T-helper 1 cell treated with Interleukin-12 subunit alpha and Interleukin-12 subunit beta and Interleukin-4 antibody, amounts not matched to agents 30 μg/mL and 1 μg/mL, for 36 hours (primary cell): ENCODE data around the gene NSDHL.

ENCODE experiments used
- H3K27ac Mint-ChIP-seq: one replicate; pipeline ENCODE4 v1.8.0; 2021; ENCODE audit warnings: mild to moderate bottlenecking, mixed read lengths
- H3K27me3 Mint-ChIP-seq: one replicate; pipeline ENCODE4 v1.8.0; 2021; ENCODE audit warnings: low read depth, mixed read lengths
- H3K36me3 Mint-ChIP-seq: one replicate; pipeline ENCODE4 v1.8.0; 2021; ENCODE audit warnings: low read depth, mixed read lengths
- H3K4me1 Mint-ChIP-seq: one replicate; pipeline ENCODE4 v1.8.0; 2021; ENCODE audit warnings: low read depth, mixed read lengths
- H3K4me3 Mint-ChIP-seq: one replicate; pipeline ENCODE4 v1.8.0; 2021; ENCODE audit warnings: mild to moderate bottlenecking, moderate library complexity, mixed read lengths
- H3K9me3 Mint-ChIP-seq: one replicate; pipeline ENCODE4 v1.8.0; 2021; ENCODE audit warnings: mixed read lengths

Gene NSDHL

GRCh38 chrX:152866386-152866785, 35.5 kb downstream of the NSDHL start:
- Mint-ChIP-seq H3K9me3 (no peaks in the 10 kb centered on the region), H3K4me1 (no peaks in the 10 kb centered on the region), H3K4me3 (no peak overlapping the region), H3K36me3 (peaks cover 8% of the 10 kb centered on the region), H3K27me3 (no peaks in the 10 kb centered on the region), H3K27ac (no peak overlapping the region)

- Mint-ChIP-seq H3K27me3 (no peaks in the 10 kb centered on the region), H3K9me3 (no peaks in the 10 kb centered on the region), H3K4me3 (no peak overlapping the region), H3K36me3 (peaks cover 13% of the 10 kb centered on the region), H3K27ac (no peak overlapping the region), H3K4me1 (peaks cover 7% of the 10 kb centered on the region)
These were observed 39.1 kb downstream of the NSDHL start for GRCh38 chrX:152869972-152870371.

GRCh38 chrX:152871260-152871659, 40.4 kb downstream of the NSDHL start:
- peaks cover 13% of the 10 kb centered on the region for H3K36me3 Mint-ChIP-seq
- H3K4me3 Mint-ChIP-seq, result no peak overlapping the region
- no peak overlapping the region for H3K27ac Mint-ChIP-seq
- H3K9me3 Mint-ChIP-seq, result no peaks in the 10 kb centered on the region
- H3K27me3 Mint-ChIP-seq, result no peaks in the 10 kb centered on the region
- peaks cover 7% of the 10 kb centered on the region for H3K4me1 Mint-ChIP-seq

GRCh38 chrX:152872522-152872921, 41.7 kb downstream of the NSDHL start:
- no peaks in the 10 kb centered on the region for H3K27me3 Mint-ChIP-seq
- H3K27ac Mint-ChIP-seq, result no peak overlapping the region
- peaks cover 12% of the 10 kb centered on the region for H3K36me3 Mint-ChIP-seq
- H3K9me3 Mint-ChIP-seq, result no peaks in the 10 kb centered on the region
- H3K4me1 Mint-ChIP-seq, result peaks cover 7% of the 10 kb centered on the region
- H3K4me3 Mint-ChIP-seq, result no peak overlapping the region

- peaks cover 12% of the 10 kb centered on the region for H3K36me3 Mint-ChIP-seq
- no peaks in the 10 kb centered on the region for H3K9me3 Mint-ChIP-seq
- no peaks in the 10 kb centered on the region for H3K27me3 Mint-ChIP-seq
- H3K27ac Mint-ChIP-seq, result no peak overlapping the region
- H3K4me1 Mint-ChIP-seq, result peaks cover 7% of the 10 kb centered on the region
- H3K4me3 Mint-ChIP-seq, result no peak overlapping the region
These were observed 42.5 kb downstream of the NSDHL start for GRCh38 chrX:152873361-152873760.

- peaks cover 4% of the 10 kb centered on the region for H3K36me3 Mint-ChIP-seq
- peaks cover 1% of the 10 kb centered on the region for H3K4me1 Mint-ChIP-seq
- no peaks in the 10 kb centered on the region for H3K27me3 Mint-ChIP-seq
- H3K9me3 Mint-ChIP-seq, result no peaks in the 10 kb centered on the region
- H3K4me3 Mint-ChIP-seq, result no peak overlapping the region
- H3K27ac Mint-ChIP-seq, result no peak overlapping the region
These were observed 46.3 kb downstream of the NSDHL start for GRCh38 chrX:152876931-152877840.

GRCh38 chrX:152878976-152879755, 48.3 kb downstream of the NSDHL start:
- H3K27me3 Mint-ChIP-seq, result no peaks in the 10 kb centered on the region
- H3K4me1 Mint-ChIP-seq, result no peaks in the 10 kb centered on the region
- no peaks in the 10 kb centered on the region for H3K36me3 Mint-ChIP-seq
- no peak overlapping the region for H3K4me3 Mint-ChIP-seq
- no peaks in the 10 kb centered on the region for H3K9me3 Mint-ChIP-seq
- no peak overlapping the region for H3K27ac Mint-ChIP-seq

- H3K4me1 Mint-ChIP-seq, result no peaks in the 10 kb centered on the region
- H3K9me3 Mint-ChIP-seq, result no peaks in the 10 kb centered on the region
- H3K4me3 Mint-ChIP-seq, result no peak overlapping the region
- no peaks in the 10 kb centered on the region for H3K36me3 Mint-ChIP-seq
- no peak overlapping the region for H3K27ac Mint-ChIP-seq
- H3K27me3 Mint-ChIP-seq, result no peaks in the 10 kb centered on the region
These were observed 50.4 kb downstream of the NSDHL start for GRCh38 chrX:152881289-152881688.

- Mint-ChIP-seq H3K9me3 (no peaks in the 10 kb centered on the region), H3K4me1 (no peaks in the 10 kb centered on the region), H3K36me3 (no peaks in the 10 kb centered on the region), H3K4me3 (no peak overlapping the region), H3K27ac (no peak overlapping the region), H3K27me3 (peaks cover 9% of the 10 kb centered on the region)
These were observed 53.3 kb downstream of the NSDHL start for GRCh38 chrX:152884171-152884570.

GRCh38 chrX:152886716-152887115, 55.9 kb downstream of the NSDHL start:
- Mint-ChIP-seq H3K36me3 (no peaks in the 10 kb centered on the region), H3K4me1 (no peaks in the 10 kb centered on the region), H3K27me3 (peaks cover 29% of the 10 kb centered on the region), H3K27ac (no peak overlapping the region), H3K9me3 (no peaks in the 10 kb centered on the region), H3K4me3 (no peak overlapping the region)

GRCh38 chrX:152892499-152892898, 61.6 kb downstream of the NSDHL start:
- Mint-ChIP-seq H3K27me3 (peaks cover 47% of the 10 kb centered on the region), H3K4me1 (no peaks in the 10 kb centered on the region), H3K4me3 (no peak overlapping the region), H3K36me3 (no peaks in the 10 kb centered on the region), H3K9me3 (no peaks in the 10 kb centered on the region), H3K27ac (no peak overlapping the region)

GRCh38 chrX:152892999-152893891, 62.4 kb downstream of the NSDHL start:
- Mint-ChIP-seq H3K9me3 (no peaks in the 10 kb centered on the region), H3K36me3 (no peaks in the 10 kb centered on the region), H3K27ac (no peak overlapping the region), H3K4me3 (no peak overlapping the region), H3K4me1 (no peaks in the 10 kb centered on the region), H3K27me3 (peaks cover 44% of the 10 kb centered on the region)

- H3K4me3 Mint-ChIP-seq, result no peak overlapping the region
- no peaks in the 10 kb centered on the region for H3K4me1 Mint-ChIP-seq
- H3K9me3 Mint-ChIP-seq, result no peaks in the 10 kb centered on the region
- peaks cover 40% of the 10 kb centered on the region for H3K27me3 Mint-ChIP-seq
- no peaks in the 10 kb centered on the region for H3K36me3 Mint-ChIP-seq
- no peak overlapping the region for H3K27ac Mint-ChIP-seq
These were observed 63.2 kb downstream of the NSDHL start for GRCh38 chrX:152893980-152894610.

GRCh38 chrX:152895121-152895520, 64.3 kb downstream of the NSDHL start:
- H3K27me3 Mint-ChIP-seq, result peaks cover 29% of the 10 kb centered on the region
- H3K4me3 Mint-ChIP-seq, result no peak overlapping the region
- no peaks in the 10 kb centered on the region for H3K36me3 Mint-ChIP-seq
- H3K9me3 Mint-ChIP-seq, result no peaks in the 10 kb centered on the region
- no peak overlapping the region for H3K27ac Mint-ChIP-seq
- H3K4me1 Mint-ChIP-seq, result no peaks in the 10 kb centered on the region
